ENCODE measurements around the gene TSFM. TPM values are rescaled to one million over a fixed set of nuclear protein-coding genes. Genes with fewer than 3 reads are reported as not detected.
A peak's percentile ranks its signal among the peaks of the same experiment; 100 is the strongest.

TSFM gene
- total RNA-seq, 1 donor from 2014 or later: 25.8 TPM

- H3K4me3 Mint-ChIP-seq (ENCODE audit: unreplicated experiment): no peak overlapping the region
- no peak for TF ChIP-seq CTCF (IDR thresholded peaks at IDR 0.05; ENCODE audit: unreplicated experiment)
- no peak for DNase-seq (ENCODE audit: low spot score)
- H3K27ac Mint-ChIP-seq (ENCODE audit: unreplicated experiment): no peak overlapping the region
- peaks cover 16% of the 10 kb centered on the region for H3K27me3 Mint-ChIP-seq (ENCODE audit: unreplicated experiment)
- H3K4me1 Mint-ChIP-seq (ENCODE audit: unreplicated experiment): peaks cover 44% of the 10 kb centered on the region
- no peaks in the 10 kb centered on the region for H3K9me3 Mint-ChIP-seq (ENCODE audit: unreplicated experiment)
- H3K36me3 Mint-ChIP-seq (ENCODE audit: low read depth, unreplicated experiment): peaks cover 52% of the 10 kb centered on the region
Observed at GRCh38 chr12:57821474-57822214, 39.1 kb downstream of the TSFM start.

- Mint-ChIP-seq H3K27ac (ENCODE audit: unreplicated experiment) (peak overlapping the region; percentile 67), H3K27me3 (ENCODE audit: unreplicated experiment) (peaks cover 19% of the 10 kb centered on the region), H3K9me3 (ENCODE audit: unreplicated experiment) (no peaks in the 10 kb centered on the region), H3K36me3 (ENCODE audit: low read depth, unreplicated experiment) (peaks cover 58% of the 10 kb centered on the region), H3K4me1 (ENCODE audit: unreplicated experiment) (peaks cover 43% of the 10 kb centered on the region), H3K4me3 (ENCODE audit: unreplicated experiment) (peak overlapping the region; percentile 58)
- no peak for TF ChIP-seq CTCF (IDR thresholded peaks at IDR 0.05; ENCODE audit: unreplicated experiment)
- no peak for DNase-seq (ENCODE audit: low spot score)
Observed at GRCh38 chr12:57822392-57823130, 40.0 kb downstream of the TSFM start.

GRCh38 chr12:57823131-57823907, 40.7 kb downstream of the TSFM start:
- H3K36me3 Mint-ChIP-seq (ENCODE audit: low read depth, unreplicated experiment): peaks cover 58% of the 10 kb centered on the region

GRCh38 chr12:57823908-57824640, 41.5 kb downstream of the TSFM start:
- Mint-ChIP-seq H3K4me1 (ENCODE audit: unreplicated experiment) (peaks cover 41% of the 10 kb centered on the region), H3K4me3 (ENCODE audit: unreplicated experiment) (peak overlapping the region; percentile 58), H3K27me3 (ENCODE audit: unreplicated experiment) (peaks cover 14% of the 10 kb centered on the region), H3K9me3 (ENCODE audit: unreplicated experiment) (no peaks in the 10 kb centered on the region), H3K36me3 (ENCODE audit: low read depth, unreplicated experiment) (peaks cover 57% of the 10 kb centered on the region), H3K27ac (ENCODE audit: unreplicated experiment) (no peak overlapping the region)
- TF ChIP-seq CTCF (IDR thresholded peaks at IDR 0.05; ENCODE audit: unreplicated experiment): no peak
- DNase-seq (ENCODE audit: low spot score): no peak

More at GRCh38 chr12:57823131-57823907, 40.7 kb downstream of the TSFM start:
- Mint-ChIP-seq H3K9me3 (ENCODE audit: unreplicated experiment) (no peaks in the 10 kb centered on the region), H3K4me1 (ENCODE audit: unreplicated experiment) (peaks cover 42% of the 10 kb centered on the region), H3K27ac (ENCODE audit: unreplicated experiment) (peak overlapping the region; percentile 67), H3K4me3 (ENCODE audit: unreplicated experiment) (peak overlapping the region; percentile 58), H3K27me3 (ENCODE audit: unreplicated experiment) (peaks cover 19% of the 10 kb centered on the region)
- no peak for DNase-seq (ENCODE audit: low spot score)
- no peak for TF ChIP-seq CTCF (IDR thresholded peaks at IDR 0.05; ENCODE audit: unreplicated experiment)
